Peyer's patch (tissue), 4 donors: ENCODE measurements around the gene ZC3H18.

Experiments used
- CTCF ChIP-seq, 6 experiments: fragments of 450-650 bp in 4 of 6; fragments of 200-600 bp in 2 of 6; sonication (generic) in 1 of 6; IDR thresholded peaks; one replicate each; pipeline ENCODE4 v1.5.1; 2017 to 2019; ENCODE audit warnings: antibody characterized with exemption in 6 of 6, mild to moderate bottlenecking in 3 of 6, moderate library complexity in 1 of 6
- POLR2A ChIP-seq, 2 donors: fragments of 450-650 bp; IDR thresholded peaks; one replicate each; pipeline ENCODE4 v1.5.1; 2017; ENCODE audit warnings: antibody characterized with exemption in 2 of 2, mild to moderate bottlenecking in 2 of 2, moderate library complexity in 2 of 2

GRCh38 chr16:88521674-88522073 is 48.5 kb upstream of the ZC3H18 start:
- no peak for TF ChIP-seq CTCF (IDR thresholded peaks at IDR 0.05)
- no peak for TF ChIP-seq POLR2A (IDR thresholded peaks at IDR 0.05)
